ENCODE data around the gene CA4. TPM values are rescaled to one million over a fixed set of nuclear protein-coding genes. Genes with fewer than 3 reads are reported as not detected.
A peak's percentile ranks its signal among the peaks of the same experiment; 100 is the strongest.

The CA4 gene
- total and polyA plus RNA-seq, 9 of the 15 experiments (the other 6 are each of a cell fraction or from before 2014, with no cell fraction given), result 0.13 TPM; not detected in 7

- no peak overlapping the region for H3K4me2 ChIP-seq (ENCODE audit: insufficient read depth, low read length)
- H3K9me1 ChIP-seq (ENCODE audit: control insufficient read depth, insufficient read depth, low read length), result no peaks in the 10 kb centered on the region
- ATAC-seq (peak; percentile 20), DNase-seq (ENCODE audit: extremely low read depth in 1 of 4, low spot score in 3 of 4) (peak; percentile 55 to 75 (median 70)), FAIRE-seq (no peak)
- no TSS peak for BruUV-seq (replicated peaks)
- peaks cover 17 to 30% of the 10 kb centered on the region in 2 experiments for H3K4me1 ChIP-seq (replicated peaks in 1 of 2; ENCODE audit: control insufficient read depth in 2 of 2, insufficient read depth in 2 of 2, low read length in 2 of 2)
- H3K9me3 ChIP-seq (replicated peaks; ENCODE audit: control insufficient read depth, insufficient read depth, low read depth, low read length), result no peaks in the 10 kb centered on the region
- H3K9ac ChIP-seq (ENCODE audit: insufficient read depth in 1 of 2, low read depth in 2 of 2, low read length in 2 of 2), result no peak overlapping the region; a peak in 1 of 4 replicates
- no peaks in the 10 kb centered on the region for H3K36me3 ChIP-seq (ENCODE audit: control insufficient read depth, insufficient read depth, low read length)
- no peaks in the 10 kb centered on the region for H4K20me1 ChIP-seq (replicated peaks; ENCODE audit: control insufficient read depth, insufficient read depth, low read length)
- peaks cover 2 to 31% of the 10 kb centered on the region in 2 experiments; a peak in 3 of 5 replicates for H3K27me3 ChIP-seq (ENCODE audit: control insufficient read depth in 2 of 2, insufficient read depth in 2 of 2, low read length in 2 of 2)
- H3K27ac ChIP-seq (ENCODE audit: extremely low read depth, low read depth, low read length), result no peak overlapping the region
- in situ Hi-C loops (cut with MboI) (no loop called here), intact Hi-C loops (cut with micrococcal nuclease) (no loop called here)
- POLR2A ChIA-PET, result interaction anchor here (0.6 to 1.5 kb wide), 3 partner anchors 9 to 338 kb away, joined by 3 to 4 read pairs (median 4); no protein-coding TSS in a partner anchor
- no peaks in the 10 kb centered on the region for H3K79me2 ChIP-seq (ENCODE audit: control insufficient read depth, insufficient read depth, low read length)
- WGBS (ENCODE audit: insufficient coverage, low coverage, missing lambda C conversion rate), result 25% methylated on average over 10 of the region's 17 CpGs
- CTCF ChIA-PET (ENCODE audit: low intra/inter-chr PET ratio), result no interaction called here
- H2AFZ ChIP-seq (ENCODE audit: low read depth, low read length), result no peak overlapping the region
- no peak overlapping the region for H3K4me3 ChIP-seq
- peak; percentile 98 for TF ChIP-seq RFX1 (IDR thresholded peaks at IDR 0.05)
- TF ChIP-seq TAF9B (IDR thresholded peaks at IDR 0.05; ENCODE audit: partially characterized antibody), result no peak
- TF ChIP-seq MCM2 (IDR thresholded peaks at IDR 0.05; ENCODE audit: low read depth), result no peak
- peak; percentile 81 for TF ChIP-seq ZNF263 (CRISPR knock-in tag; IDR thresholded peaks at IDR 0.05; ENCODE audit: borderline replicate concordance)
- TF ChIP-seq RNF2 (IDR thresholded peaks at IDR 0.05), result no peak
- peak; percentile 60; the same call in 1 of the 2 replicates for TF ChIP-seq MEF2D (tag; conservative IDR thresholded peaks at IDR 0.05; ENCODE audit: low read depth)
- peak; percentile 45 for TF ChIP-seq CXXC5 (CRISPR knock-in tag; IDR thresholded peaks at IDR 0.05)
- TF ChIP-seq EGR1 (conservative IDR thresholded peaks at IDR 0.05), result peak; percentile 30
- no peak for TF ChIP-seq ZNF699 (CRISPR knock-in tag; IDR thresholded peaks at IDR 0.05; ENCODE audit: insufficient replicate concordance)
- peak; percentile 86 for TF ChIP-seq BMI1 (IDR thresholded peaks at IDR 0.05; ENCODE audit: low read length)
- 0 out of 2 replicates have a peak, but pooled peaks have one; percentile 21 for TF ChIP-seq MAX (CRISPR knock-in tag; IDR thresholded peaks at IDR 0.05)
- TF ChIP-seq CREM (IDR thresholded peaks at IDR 0.05; ENCODE audit: low read depth), result peak; percentile 64
- 0 out of 4 replicates have a peak, but pooled peaks of 1 of the 2 experiments have one; percentile 16 for TF ChIP-seq MAZ (CRISPR knock-in tag; conservative IDR thresholded peaks at IDR 0.05 in 1 of 2, IDR thresholded peaks at IDR 0.05 in 1 of 2)
- TF ChIP-seq TFAP4 (CRISPR knock-in tag; IDR thresholded peaks at IDR 0.05; ENCODE audit: borderline replicate concordance), result 0 out of 2 replicates have a peak, but pooled peaks have one; percentile 17
- peak in 1 of 2 experiments; percentile 82; a peak in 2 of 4 replicates for TF ChIP-seq CSDE1 (IDR thresholded peaks at IDR 0.05)
- 0 out of 2 replicates have a peak, but pooled peaks have one; percentile 17 for TF ChIP-seq CHD2 (IDR thresholded peaks at IDR 0.05; ENCODE audit: low read depth, low read length)
- no peak for TF ChIP-seq BRF1 (IDR thresholded peaks at IDR 0.05; ENCODE audit: borderline replicate concordance, extremely low read depth, insufficient read length)
- peak; percentile 39; the same call in 1 of the 2 replicates for TF ChIP-seq PKNOX1 (IDR thresholded peaks at IDR 0.05)
- TF ChIP-seq VEZF1 (CRISPR knock-in tag; IDR thresholded peaks at IDR 0.05), result peak; percentile 70
Measured at GRCh38 chr17:60161598-60162330, 12.0 kb downstream of the CA4 start.
